ENCODE results near the gene MGAT3. TPM values are rescaled to one million over a fixed set of nuclear protein-coding genes. Genes with fewer than 3 reads are reported as not detected.

The MGAT3 gene
- total RNA-seq, 1 donor from 2014 or later = 12.8 TPM

DNA sequence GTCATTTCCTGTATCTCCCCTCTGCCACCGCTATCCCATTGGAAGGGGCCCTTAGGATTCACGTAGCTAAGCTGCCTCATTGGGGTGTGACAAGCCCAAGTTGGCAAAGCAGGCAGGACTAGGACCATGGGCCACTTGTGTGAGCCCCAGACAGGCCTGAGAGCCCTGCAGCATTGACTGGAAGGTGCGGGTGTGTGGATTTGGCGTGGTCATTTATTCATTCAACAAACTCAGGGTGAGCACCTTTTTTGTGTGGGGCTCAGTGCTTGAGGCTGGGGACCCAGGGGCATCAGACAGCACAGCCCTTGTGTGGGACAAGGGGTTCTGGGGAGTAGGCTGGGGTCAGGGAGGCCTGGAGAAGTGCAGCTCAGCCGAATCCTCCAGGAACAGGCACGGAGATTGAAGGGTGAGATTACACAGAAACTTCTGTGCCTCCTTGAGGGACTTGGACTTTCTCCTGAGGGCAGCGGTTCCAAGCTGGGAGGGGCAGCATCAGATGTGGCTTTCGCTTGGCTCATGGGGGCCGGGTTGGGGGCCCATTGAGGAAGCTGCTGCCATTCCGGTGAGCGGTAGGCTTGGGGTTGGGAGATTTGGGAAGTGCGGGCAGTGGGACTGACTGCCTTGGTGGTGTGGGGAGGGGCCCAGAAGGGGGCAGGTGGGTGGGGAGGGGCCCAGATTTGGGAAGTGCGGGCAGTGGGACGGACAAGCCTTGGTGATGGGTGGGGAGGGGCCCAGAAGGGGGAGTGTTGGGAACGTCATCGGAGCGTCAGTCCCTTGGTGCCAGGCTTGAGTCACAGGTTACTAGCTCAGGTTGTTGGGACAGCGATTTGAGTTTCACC, 11.9 kb downstream of the MGAT3 start:
- Mint-ChIP-seq H3K9me3 (ENCODE audit: unreplicated experiment) (no peaks in the 10 kb centered on the region), H3K27ac (ENCODE audit: unreplicated experiment) (no peak overlapping the region), H3K4me1 (ENCODE audit: low read depth, unreplicated experiment) (peaks cover 21% of the 10 kb centered on the region), H3K27me3 (ENCODE audit: unreplicated experiment) (peaks cover 3% of the 10 kb centered on the region), H3K36me3 (ENCODE audit: unreplicated experiment) (no peaks in the 10 kb centered on the region), H3K4me3 (ENCODE audit: unreplicated experiment) (no peak overlapping the region)
- no peak for DNase-seq
- TF ChIP-seq CTCF (IDR thresholded peaks at IDR 0.05; ENCODE audit: partially characterized antibody, unreplicated experiment) = no peak

GRCh38 chr22:39469326-39469680, 12.5 kb downstream of the MGAT3 start:
- Mint-ChIP-seq H3K36me3 (ENCODE audit: unreplicated experiment) (no peaks in the 10 kb centered on the region), H3K4me3 (ENCODE audit: unreplicated experiment) (no peak overlapping the region), H3K9me3 (ENCODE audit: unreplicated experiment) (no peaks in the 10 kb centered on the region), H3K4me1 (ENCODE audit: low read depth, unreplicated experiment) (peaks cover 21% of the 10 kb centered on the region), H3K27ac (ENCODE audit: unreplicated experiment) (no peak overlapping the region), H3K27me3 (ENCODE audit: unreplicated experiment) (peaks cover 3% of the 10 kb centered on the region)
- no peak for TF ChIP-seq CTCF (IDR thresholded peaks at IDR 0.05; ENCODE audit: partially characterized antibody, unreplicated experiment)
- no peak for DNase-seq

DNA sequence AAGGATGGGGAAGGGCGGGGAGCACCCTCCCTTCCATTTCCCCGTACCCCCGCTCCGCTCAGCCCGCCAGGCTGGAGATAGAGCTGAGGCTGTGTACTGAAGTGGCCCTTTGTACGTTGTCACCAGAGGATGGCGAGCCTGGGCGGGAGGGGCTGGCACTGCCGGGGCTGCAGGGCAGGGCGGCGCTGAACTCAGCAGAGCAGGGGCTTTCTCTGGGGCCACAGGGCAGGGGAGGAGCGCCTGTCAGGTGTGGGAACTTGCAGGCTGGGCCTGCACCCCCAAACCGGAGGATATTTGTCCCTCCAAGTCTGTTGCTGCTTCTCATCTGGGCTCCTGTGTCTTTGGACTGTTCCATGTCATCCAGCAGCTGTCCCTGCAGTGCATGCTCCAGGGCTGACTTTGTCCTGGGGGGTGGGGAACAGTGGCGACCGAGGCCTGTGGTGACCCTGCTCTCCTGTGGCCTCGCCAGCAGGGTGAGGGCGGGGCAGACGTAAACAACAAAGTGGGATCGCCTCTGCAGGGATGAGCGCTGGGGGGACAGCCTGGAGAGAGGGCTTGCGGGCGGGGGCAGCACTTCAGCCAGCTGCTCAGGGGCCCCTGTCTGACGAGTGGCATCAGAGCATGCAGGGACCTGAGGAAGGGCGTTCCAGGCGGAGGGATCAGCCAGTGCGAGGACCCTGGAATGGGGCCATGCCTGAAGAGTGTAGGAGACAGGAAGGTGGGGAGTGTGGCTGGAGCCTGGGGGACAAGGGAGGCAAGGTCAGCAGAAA, 13.1 kb downstream of the MGAT3 start:
- peak overlapping the region; percentile 64 for H3K27ac Mint-ChIP-seq (ENCODE audit: unreplicated experiment)
- H3K36me3 Mint-ChIP-seq (ENCODE audit: unreplicated experiment) = no peaks in the 10 kb centered on the region
- peaks cover 3% of the 10 kb centered on the region for H3K27me3 Mint-ChIP-seq (ENCODE audit: unreplicated experiment)
- no peak for TF ChIP-seq CTCF (IDR thresholded peaks at IDR 0.05; ENCODE audit: partially characterized antibody, unreplicated experiment)
- DNase-seq = no peak
- H3K4me3 Mint-ChIP-seq (ENCODE audit: unreplicated experiment) = peak overlapping the region; percentile 60
- peaks cover 25% of the 10 kb centered on the region for H3K4me1 Mint-ChIP-seq (ENCODE audit: low read depth, unreplicated experiment)
- no peaks in the 10 kb centered on the region for H3K9me3 Mint-ChIP-seq (ENCODE audit: unreplicated experiment)

DNA sequence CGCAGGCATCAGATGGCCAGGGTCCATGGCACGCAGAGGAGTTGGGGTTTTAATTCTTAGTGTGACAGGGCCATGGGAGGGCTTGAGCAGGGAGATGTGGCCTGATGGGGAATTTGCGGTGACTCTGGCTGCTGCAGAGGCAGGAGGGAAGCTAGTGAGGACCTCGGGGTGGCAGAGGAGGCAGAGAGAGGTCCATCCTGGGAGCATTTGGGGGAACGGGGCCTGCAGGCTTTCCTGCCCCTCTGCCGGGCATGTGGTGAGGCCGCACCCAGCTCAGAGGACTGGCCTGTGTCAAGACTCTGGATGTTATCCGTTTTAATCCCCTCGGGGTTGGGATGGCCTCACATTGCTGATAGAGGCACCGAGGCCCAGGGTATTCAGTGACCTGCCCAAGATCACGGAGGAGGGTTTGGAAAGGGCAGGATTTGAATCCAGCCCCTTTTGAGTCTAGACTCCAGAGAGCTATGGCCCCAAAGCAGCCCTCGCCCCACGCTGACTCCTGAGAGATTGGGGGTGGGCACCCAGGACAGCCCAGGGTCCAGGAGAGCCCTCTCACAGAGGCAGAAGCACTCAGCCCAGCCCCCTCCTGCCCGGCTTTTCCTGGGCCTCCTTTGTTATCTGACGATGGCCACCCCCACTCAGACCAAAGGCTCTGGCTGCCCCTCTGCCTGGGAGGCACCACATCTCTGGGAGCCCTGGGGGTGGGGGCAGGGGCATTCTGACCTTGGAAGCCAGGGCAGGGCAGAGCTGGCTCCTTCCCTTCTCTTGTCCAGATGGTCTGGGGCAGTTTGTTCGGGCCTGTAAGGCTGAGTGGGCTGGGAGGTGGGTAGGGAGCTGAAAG, 13.9 kb downstream of the MGAT3 start:
- no peak for TF ChIP-seq CTCF (IDR thresholded peaks at IDR 0.05; ENCODE audit: partially characterized antibody, unreplicated experiment)
- H3K4me1 Mint-ChIP-seq (ENCODE audit: low read depth, unreplicated experiment) = peaks cover 28% of the 10 kb centered on the region
- peak overlapping the region; percentile 60 for H3K4me3 Mint-ChIP-seq (ENCODE audit: unreplicated experiment)
- no peak for DNase-seq
- H3K9me3 Mint-ChIP-seq (ENCODE audit: unreplicated experiment) = no peaks in the 10 kb centered on the region
- H3K36me3 Mint-ChIP-seq (ENCODE audit: unreplicated experiment) = no peaks in the 10 kb centered on the region
- H3K27me3 Mint-ChIP-seq (ENCODE audit: unreplicated experiment) = peaks cover 3% of the 10 kb centered on the region
- peak overlapping the region; percentile 64 for H3K27ac Mint-ChIP-seq (ENCODE audit: unreplicated experiment)

All from glutamatergic neuron (in vitro differentiated cells).